Activated CD8-positive, alpha-beta memory T cell treated with anti-CD3 and anti-CD28 coated beads, Interleukin-2, amount 50 U/mL, for 24 hours (primary cell): ENCODE data around the gene TEX13B.

Experiments
- DNase-seq: peaks from one replicate; pipeline ENCODE4 v3.0.0-alpha.2; 2020; ENCODE audit errors: extremely low read depth

Gene TEX13B

DNA sequence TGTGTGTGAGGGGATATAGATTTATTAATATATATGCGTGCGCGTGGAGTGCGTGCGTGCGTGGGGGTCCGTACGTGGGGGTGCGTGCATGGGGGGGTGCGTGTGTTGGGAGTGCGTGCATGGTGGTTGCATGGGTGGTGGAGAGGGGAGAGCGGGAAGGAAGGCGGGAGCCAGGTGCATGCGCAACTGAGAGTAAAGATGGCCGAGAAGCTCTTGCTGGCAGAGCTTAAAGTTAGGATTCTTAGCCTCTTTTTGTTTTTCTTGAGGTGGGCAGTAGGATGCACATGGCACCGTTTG is 45.8 kb downstream of the TEX13B start:
- DNase-seq = no peak

DNA sequence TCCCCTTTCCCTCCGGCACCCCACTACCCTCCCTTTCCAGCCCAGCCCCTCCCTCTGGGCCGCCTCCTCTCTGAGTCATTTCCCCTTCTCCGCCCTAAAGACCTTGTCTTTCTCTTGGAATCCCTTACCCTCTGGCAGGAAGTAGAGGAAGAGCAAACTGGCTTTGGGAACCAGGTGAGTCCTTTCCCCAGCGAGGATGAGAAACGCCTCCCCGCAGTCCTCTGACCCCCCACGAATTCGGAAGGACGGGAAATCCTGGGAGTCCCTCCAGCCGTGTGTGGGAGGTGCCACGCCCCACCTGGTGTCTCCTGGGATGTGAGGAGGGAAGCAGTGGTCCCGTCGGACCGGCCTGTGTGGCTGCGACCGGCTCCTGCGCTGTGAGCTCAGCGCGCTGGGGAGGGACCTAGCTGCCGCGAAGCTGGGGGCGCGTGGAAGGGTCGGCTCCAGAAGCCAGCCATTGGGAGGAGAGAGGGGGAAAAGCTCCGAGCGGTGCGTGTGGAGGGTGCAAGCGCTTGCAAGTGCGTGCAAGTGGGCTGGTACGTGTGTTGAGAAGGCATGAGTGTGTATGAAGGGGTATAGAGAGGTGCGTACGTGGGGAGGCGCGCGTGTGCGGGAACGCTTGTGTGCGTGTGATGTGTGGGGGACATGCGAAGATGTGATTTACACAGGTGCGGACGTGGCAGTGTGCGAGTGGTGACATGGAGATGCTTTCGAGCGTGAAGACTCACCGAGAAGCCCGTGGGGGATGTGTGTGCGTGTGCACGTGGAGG is 46.3 kb downstream of the TEX13B start:
- DNase-seq = no peak

DNA sequence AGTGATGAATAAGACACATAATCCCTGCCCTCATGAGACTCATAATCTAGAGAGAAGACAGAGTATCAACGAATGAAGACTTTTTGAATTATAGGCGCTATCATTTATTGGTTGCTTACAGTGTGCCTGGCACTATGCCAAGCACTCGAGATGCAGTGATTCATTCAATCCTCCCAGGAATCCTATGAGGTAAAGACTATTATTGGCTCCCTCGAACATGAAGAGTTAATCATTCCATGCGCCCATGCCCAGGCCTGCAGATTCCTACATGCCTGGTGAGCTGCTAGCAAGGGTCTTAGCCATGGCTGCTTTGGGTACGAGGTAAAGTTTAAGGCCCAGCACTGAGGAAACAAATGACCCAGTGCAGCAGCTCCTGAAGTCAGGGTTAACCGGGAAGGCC is 47.0 kb downstream of the TEX13B start:
- DNase-seq = no peak

GRCh38 chrX:107934262-107934661 is 47.9 kb downstream of the TEX13B start:
- DNase-seq = no peak
